Measurements from ENCODE around the gene ASAH2.
"Not testable (repeated sequence)": the region's sequence is repeated elsewhere in the genome, so short reads cannot be mapped to it uniquely, and the experiment has no call there.

Gene ASAH2

DNA sequence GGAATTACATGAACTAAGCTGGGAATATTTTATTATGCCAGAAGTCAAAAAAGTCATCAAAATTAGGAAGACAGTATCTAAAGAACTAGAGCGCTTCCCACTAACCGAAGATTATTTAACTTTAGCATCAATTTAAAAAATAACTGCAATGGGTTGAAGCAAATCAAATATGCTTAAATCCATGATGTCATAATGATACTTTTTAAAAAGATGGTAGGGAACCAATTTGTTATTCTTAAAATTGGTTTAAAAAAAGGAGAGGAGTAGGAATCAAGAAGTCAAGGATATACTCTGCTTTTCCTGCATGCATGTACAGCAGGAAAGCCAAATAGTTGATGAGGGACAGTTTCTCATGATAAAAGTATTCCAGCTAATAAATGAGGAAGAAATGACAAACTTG, 3.2 kb upstream of the ASAH2 start:
- no peak for DNase-seq (ENCODE audit: low read depth, low spot score)

GRCh38 chr10:50250096-50250854, 1.0 kb downstream of the ASAH2 start:
- no peak for DNase-seq (ENCODE audit: low read depth, low spot score)

DNA sequence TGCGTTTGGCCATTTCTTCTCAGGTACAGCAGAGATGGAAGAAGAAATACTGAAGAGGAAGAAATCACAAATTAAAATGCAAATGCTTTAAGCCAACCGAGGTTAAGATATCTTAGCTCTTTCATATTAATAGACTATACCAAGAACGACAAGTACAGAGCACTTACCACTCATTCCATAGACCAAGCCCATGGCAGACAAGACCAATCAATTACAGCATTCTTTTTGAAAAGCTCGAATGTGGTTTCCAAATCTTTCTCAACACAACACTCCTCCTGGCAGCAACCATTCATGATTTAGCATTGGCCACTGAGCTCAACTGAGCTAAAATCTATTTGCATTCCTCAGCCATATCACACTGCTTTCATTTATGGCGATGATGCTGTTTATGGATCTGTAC, 2.7 kb downstream of the ASAH2 start:
- no peak for DNase-seq (ENCODE audit: low read depth, low spot score)

GRCh38 chr10:50248062-50248461, 3.3 kb downstream of the ASAH2 start:
- no peak for DNase-seq (ENCODE audit: low read depth, low spot score)

GRCh38 chr10:50244201-50244600, 7.1 kb downstream of the ASAH2 start:
- DNase-seq (ENCODE audit: low read depth, low spot score) = no peak

GRCh38 chr10:50242777-50243176, 8.5 kb downstream of the ASAH2 start:
- DNase-seq (ENCODE audit: low read depth, low spot score) = no peak

DNA sequence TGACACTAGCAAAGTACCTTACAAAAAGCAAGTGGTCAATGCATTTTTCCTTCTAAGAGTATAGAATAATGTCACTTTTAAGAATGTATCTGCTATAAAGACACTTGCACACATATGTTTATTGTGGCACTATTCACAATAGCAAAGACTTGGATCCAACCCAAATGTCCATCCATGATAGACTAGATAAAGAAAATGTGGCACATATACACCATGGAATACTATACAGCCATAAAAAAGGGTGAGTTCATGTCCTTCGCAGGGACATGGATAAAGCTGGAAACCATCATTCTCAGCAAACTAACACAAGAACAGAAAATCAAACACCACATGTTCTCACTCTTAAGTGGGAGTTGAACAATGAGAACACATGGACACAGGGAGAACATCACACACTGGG, 9.8 kb downstream of the ASAH2 start:
- not testable (repeated sequence) for DNase-seq (ENCODE audit: low read depth, low spot score)

DNA sequence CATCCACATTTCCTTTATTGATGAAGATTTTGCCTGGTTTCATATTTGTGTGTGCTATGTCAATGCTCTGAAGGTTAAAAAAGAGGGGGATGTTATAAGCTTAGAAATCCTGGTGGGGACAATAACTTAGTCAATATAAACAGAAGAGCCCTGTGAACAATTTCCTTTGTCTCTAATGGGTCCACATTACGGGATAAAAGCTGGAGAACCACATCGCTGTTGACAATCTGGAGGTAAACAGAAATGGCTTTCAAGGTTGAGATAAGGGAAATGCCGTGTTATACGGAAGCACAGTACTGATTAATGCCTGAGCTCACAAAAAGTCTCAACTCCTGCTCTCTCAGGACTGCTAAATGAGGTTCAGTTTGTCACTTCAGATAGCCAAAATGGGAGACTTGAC, 16.8 kb downstream of the ASAH2 start:
- DNase-seq (ENCODE audit: low read depth, low spot score) = no peak

DNA sequence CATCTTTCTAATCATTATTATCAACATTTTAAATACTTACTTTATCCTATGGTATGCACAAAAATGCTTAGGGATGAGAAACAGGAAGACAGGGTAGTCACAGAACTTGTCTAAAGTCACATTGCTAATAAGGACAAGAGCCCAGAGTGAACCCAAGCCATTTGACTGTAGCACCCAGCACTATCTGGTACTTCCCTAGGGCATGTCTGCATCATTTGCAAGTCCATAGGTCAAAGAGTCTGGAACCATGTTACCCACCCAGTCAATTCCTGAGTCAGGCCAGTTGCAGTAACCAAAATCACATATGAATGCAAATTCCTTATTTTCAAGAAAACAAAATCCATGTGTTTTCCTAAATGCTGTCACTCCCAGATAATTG, 19.1 kb downstream of the ASAH2 start:
- DNase-seq (ENCODE audit: low read depth, low spot score) = no peak

GRCh38 chr10:50231515-50232260, 19.6 kb downstream of the ASAH2 start:
- no peak for DNase-seq (ENCODE audit: low read depth, low spot score)

GRCh38 chr10:50229460-50229859, 21.9 kb downstream of the ASAH2 start:
- DNase-seq (ENCODE audit: low read depth, low spot score) = no peak

- DNase-seq (ENCODE audit: low read depth, low spot score) = no peak
These were observed 22.6 kb downstream of the ASAH2 start for GRCh38 chr10:50228672-50229071.

GRCh38 chr10:50226610-50227009, 24.7 kb downstream of the ASAH2 start:
- no peak for DNase-seq (ENCODE audit: low read depth, low spot score)

DNA sequence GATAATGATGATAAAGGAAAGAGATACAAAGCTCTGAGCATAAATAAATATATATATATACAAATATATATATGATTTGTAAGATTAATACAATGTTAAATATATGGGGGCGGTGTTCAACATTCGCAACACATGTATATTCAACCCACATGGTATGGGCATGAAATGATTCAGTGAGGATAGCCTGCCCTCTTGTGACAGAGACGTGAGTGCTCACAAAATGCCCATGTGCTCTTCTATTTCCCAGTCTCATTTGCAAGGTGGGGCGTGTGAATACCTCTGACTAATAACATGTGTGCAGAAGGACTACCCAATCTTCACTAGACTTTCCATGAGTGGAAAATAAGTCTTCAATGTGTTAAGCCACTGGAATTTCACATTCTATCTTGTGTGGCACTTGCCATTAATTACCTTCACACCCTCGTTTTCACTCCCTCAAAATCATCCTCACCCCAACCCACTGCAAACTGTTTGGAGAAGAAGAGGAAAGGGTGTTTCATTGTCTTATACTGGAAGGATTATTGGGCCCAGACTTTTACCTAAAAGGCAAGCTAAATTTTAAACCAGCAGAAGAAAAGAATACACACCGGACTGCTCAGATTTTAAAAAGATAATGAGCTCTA, 26.9 kb downstream of the ASAH2 start:
- DNase-seq (ENCODE audit: low read depth, low spot score) = peak; percentile 24

DNA sequence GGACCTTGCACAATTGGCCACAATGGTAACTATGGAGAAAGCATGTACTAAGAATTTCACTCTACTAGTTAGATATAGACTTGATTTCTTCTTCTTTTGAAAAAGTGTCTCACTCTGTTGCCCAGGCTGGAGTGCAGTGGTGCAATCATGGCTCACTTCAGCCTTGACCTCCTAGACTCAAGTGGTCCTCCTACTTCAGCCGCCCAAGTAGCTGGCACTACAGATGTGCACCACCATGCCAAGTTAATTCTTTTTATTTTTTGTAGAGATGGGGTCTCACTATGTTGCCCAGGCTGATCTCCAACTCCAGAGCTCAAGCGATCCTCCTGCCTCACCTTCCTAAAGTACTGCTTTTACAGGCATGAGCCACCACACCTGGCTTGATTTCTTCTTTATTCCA, 29.1 kb downstream of the ASAH2 start:
- no peak for DNase-seq (ENCODE audit: low read depth, low spot score)

DNA sequence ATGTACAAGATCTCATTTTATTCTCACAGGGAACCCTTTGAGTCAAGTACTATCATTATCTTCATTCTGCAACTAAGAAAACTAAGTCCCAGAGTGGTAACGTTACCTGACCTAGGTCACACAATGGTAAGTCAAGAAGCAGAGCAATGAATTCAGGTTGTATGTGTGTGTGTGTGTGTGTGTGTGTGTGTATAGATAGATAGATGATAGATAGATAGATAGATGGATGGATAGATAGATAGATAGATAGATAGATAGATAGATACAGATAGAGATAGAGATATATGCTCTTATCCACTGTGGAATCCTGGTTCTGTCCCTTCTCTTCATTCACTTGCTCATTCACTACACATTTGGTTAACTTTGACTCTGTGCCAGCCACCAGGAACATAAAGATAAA, 29.8 kb downstream of the ASAH2 start:
- no peak for DNase-seq (ENCODE audit: low read depth, low spot score)

DNA sequence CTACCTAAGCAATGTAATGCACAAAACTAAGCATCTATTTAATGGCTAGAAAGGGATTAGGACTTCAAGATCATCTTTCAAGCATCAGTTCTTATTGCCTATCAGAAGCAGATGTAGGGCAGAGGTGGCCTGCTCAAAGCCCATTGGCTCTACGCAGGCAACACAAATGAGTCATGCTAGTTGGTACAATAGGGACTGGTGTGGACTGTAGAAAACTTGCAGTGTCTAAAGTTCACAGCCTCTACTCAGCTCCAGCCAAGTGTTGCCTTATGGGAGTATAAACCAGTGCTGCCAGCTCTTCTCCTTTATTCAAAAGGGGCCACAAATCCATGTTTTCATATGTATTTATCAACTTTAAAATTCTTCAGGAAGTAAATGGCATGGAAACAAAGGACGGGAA, 31.7 kb downstream of the ASAH2 start:
- DNase-seq (ENCODE audit: low read depth, low spot score) = no peak

GRCh38 chr10:50219200-50219599, 32.1 kb downstream of the ASAH2 start:
- no peak for DNase-seq (ENCODE audit: low read depth, low spot score)

DNA sequence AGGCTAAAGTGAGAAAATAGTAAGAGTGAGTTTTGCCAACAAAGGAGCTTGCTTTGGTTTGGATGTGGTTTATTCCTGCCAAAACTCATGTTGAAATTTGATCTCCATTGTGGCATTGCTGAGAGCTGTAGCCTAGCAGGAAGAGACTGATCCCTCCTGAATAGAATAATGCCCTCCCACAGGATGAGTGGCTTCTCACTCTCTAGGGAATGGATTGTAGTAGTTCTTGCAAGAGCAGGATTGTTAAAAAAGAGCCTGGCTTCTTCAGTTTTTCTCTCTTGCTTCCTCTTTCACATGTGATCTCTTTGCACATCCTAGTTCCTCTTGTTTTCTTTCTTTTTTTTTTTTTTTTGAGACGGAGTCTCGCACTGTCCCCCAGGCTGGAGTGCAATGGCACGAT, 34.4 kb downstream of the ASAH2 start:
- DNase-seq (ENCODE audit: low read depth, low spot score) = peak; percentile 7

DNA sequence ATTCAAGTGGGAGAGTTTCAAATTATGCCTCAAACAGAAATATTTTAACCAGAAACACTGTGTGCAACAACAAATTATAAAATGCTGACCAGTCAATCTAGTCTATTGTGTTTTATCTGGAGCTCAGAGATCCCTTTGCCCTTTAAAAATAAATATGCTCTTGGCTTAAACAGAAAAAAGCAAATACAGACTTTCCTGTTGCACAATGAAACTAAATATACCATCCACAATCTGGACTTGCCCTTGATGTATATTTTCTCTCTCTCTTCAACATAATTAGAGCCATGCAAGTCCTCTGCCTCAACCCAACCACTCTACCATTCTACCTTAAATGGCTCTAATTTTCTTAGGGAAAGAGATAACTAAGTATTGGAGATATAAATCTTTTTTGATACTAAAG, 34.9 kb downstream of the ASAH2 start:
- DNase-seq (ENCODE audit: low read depth, low spot score) = no peak

GRCh38 chr10:50211670-50212069, 39.6 kb downstream of the ASAH2 start:
- DNase-seq (ENCODE audit: low read depth, low spot score) = no peak

DNA sequence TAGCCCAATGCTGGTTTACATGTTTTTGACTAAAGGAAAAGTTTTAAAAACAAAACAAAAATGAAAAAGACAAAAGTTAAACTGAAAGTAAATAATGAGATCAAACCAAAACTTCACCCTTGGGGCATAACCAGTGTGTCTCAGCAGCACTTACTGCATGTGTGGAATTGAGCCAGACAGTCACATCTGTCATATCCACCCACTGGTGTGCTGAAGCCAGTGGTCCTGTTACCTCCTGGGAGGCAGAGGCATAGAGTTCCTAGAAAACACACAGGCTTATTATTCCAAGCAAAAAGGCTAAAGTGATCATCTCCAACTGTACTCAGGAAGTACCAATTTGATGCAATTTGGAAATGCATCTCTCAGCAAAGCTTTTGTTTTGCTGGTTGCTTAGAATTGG, 40.4 kb downstream of the ASAH2 start:
- no peak for DNase-seq (ENCODE audit: low read depth, low spot score)
